Measurements from ENCODE around the gene SYT12.

Gene SYT12

DNA sequence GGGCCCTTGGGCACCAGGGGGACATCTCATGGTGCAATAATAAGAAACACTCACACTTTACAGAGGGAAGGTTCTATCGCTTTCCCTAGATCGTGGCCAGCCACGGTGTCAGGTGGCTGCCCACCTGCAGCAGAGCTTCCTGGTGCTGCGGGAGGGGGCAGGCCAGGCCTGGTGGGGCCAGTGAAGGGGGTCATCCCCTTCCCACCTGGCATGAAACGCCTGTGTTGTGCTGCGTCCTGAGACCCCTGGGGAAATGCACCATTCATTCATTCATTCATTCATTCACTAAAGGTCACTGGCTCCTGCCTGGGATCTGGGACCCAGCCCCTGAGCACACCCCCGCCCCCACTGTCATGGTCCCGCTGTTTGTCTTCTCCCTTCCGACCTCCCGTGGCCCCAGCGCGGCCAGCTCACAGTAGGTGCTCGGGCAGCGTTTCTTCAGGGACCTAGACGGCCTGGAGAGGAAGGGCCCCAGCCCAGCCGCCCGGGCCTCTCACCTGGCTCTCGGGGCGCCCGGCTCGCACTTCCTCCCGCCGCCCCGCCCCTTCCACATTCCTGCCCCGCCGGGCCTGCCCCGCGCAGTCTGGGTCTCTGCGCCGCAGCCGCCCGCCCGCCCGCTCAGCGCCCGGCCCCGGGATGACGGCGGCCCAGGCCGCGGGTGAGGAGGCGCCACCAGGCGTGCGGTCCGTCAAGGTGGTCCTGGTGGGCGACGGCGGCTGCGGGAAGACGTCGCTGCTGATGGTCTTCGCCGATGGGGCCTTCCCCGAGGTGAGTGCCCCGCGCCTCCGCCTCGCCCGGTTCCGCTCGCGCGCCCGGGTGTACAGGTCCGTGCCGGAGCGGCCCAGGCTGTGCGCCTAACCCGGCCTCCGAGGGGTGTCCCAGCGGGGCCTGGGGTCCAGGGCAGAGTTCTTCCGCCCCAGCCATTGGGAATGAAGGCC lies 33.6 kb downstream of the SYT12 start, which contains the start of gene RHOD:
TSS of gene RHOD (plus strand) at position 581 of the 938 bp plus-strand sequence. CDS start at position 637, 56 bp downstream.
- no peak within 1 kb of the TSS for H3K27ac ChIP-seq (ENCODE audit: low read depth, low read length, severe bottlenecking)
- H3K4me1 ChIP-seq (ENCODE audit: control insufficient read depth, insufficient read depth, low read length, poor library complexity, severe bottlenecking): peaks cover 26% of the 10 kb centered on the region
- no peaks in the 10 kb centered on the region for H3K9me3 ChIP-seq (ENCODE audit: control insufficient read depth, low read length)
- WGBS, 2 experiments (ENCODE audit: insufficient coverage in 2 of 2): 10 to 13% methylated on average over 48 to 61 of the region's 72 CpGs
- H3K36me3 ChIP-seq (ENCODE audit: control insufficient read depth, insufficient read depth, low read length): no peaks in the 10 kb centered on the region
- peak within 1 kb of the TSS; percentile 42 for H3K4me3 ChIP-seq (ENCODE audit: extremely low read depth, insufficient read depth, low read length, poor library complexity, severe bottlenecking)

- 77 to 82% methylated on average over 10 of the region's 10 CpGs for WGBS, 2 experiments (ENCODE audit: insufficient coverage in 2 of 2)
- peak overlapping the region; percentile 42 for H3K4me3 ChIP-seq (ENCODE audit: extremely low read depth, insufficient read depth, low read length, poor library complexity, severe bottlenecking)
These were observed 34.3 kb downstream of the SYT12 start for GRCh38 chr11:67057205-67057672.

DNA sequence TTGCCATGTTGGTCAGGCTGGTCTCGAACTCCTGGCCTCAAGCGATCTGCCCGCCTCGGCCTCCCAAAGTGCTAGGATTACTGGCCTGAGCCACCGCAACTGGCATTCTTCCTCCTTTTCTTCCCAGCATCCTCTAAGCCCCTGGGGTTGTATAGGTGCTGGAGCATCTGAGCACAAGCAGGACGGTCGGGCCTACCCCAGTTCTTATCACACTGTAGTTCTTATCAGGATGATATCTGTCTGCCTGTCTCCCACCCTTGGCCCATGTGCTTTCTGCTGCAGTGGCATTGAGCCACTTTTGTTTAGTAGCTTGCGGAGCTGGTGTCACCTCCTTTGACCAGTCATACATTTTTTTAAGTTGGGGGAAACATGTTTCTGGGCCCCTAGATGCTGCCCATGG lies 35.6 kb downstream of the SYT12 start:
- H3K4me3 ChIP-seq (ENCODE audit: extremely low read depth, insufficient read depth, low read length, poor library complexity, severe bottlenecking): no peak overlapping the region
- H3K27ac ChIP-seq (ENCODE audit: low read depth, low read length, severe bottlenecking): no peak overlapping the region
- H3K36me3 ChIP-seq (ENCODE audit: control insufficient read depth, insufficient read depth, low read length): no peaks in the 10 kb centered on the region
- 82 to 86% methylated on average over 3 to 7 of the region's 8 CpGs for WGBS, 2 experiments (ENCODE audit: insufficient coverage in 2 of 2)
- H3K9me3 ChIP-seq (ENCODE audit: control insufficient read depth, low read length): no peaks in the 10 kb centered on the region
- H3K4me1 ChIP-seq (ENCODE audit: control insufficient read depth, insufficient read depth, low read length, poor library complexity, severe bottlenecking): peaks cover 26% of the 10 kb centered on the region

More at GRCh38 chr11:67057205-67057672, 34.3 kb downstream of the SYT12 start:
- Histone ChIP-seq H3K36me3 (ENCODE audit: control insufficient read depth, insufficient read depth, low read length) (no peaks in the 10 kb centered on the region), H3K9me3 (ENCODE audit: control insufficient read depth, low read length) (no peaks in the 10 kb centered on the region), H3K4me1 (ENCODE audit: control insufficient read depth, insufficient read depth, low read length, poor library complexity, severe bottlenecking) (peaks cover 26% of the 10 kb centered on the region), H3K27ac (ENCODE audit: low read depth, low read length, severe bottlenecking) (no peak overlapping the region)

DNA sequence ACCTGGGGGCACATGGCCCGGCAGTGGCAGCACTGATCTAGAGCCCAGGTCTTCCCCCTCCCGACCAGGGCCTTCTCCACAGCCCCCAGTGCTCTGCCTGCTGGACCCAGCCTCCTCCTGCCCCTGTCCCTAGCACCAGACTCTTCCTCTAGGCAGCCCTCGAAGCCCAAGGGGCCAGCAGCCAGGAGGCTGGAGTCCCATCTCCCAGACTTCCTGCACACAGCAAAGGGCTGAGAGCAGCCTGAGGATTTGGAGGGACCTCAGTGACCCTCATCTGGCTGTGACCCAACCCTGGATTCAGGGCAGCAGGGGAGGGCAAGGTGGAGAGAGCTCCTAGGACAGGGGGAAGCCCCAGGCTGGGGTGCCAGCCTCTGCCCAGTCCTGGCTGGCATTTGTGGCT lies 36.7 kb downstream of the SYT12 start:
- Histone ChIP-seq H3K36me3 (ENCODE audit: control insufficient read depth, insufficient read depth, low read length) (no peaks in the 10 kb centered on the region), H3K4me1 (ENCODE audit: control insufficient read depth, insufficient read depth, low read length, poor library complexity, severe bottlenecking) (peaks cover 19% of the 10 kb centered on the region), H3K9me3 (ENCODE audit: control insufficient read depth, low read length) (no peaks in the 10 kb centered on the region), H3K27ac (ENCODE audit: low read depth, low read length, severe bottlenecking) (no peak overlapping the region), H3K4me3 (ENCODE audit: extremely low read depth, insufficient read depth, low read length, poor library complexity, severe bottlenecking) (no peak overlapping the region)
- WGBS, 2 experiments (ENCODE audit: insufficient coverage in 2 of 2): 90% methylated on average over 3 of the region's 3 CpGs; no CpG with 5 or more reads in 1 of the 2 experiments

DNA sequence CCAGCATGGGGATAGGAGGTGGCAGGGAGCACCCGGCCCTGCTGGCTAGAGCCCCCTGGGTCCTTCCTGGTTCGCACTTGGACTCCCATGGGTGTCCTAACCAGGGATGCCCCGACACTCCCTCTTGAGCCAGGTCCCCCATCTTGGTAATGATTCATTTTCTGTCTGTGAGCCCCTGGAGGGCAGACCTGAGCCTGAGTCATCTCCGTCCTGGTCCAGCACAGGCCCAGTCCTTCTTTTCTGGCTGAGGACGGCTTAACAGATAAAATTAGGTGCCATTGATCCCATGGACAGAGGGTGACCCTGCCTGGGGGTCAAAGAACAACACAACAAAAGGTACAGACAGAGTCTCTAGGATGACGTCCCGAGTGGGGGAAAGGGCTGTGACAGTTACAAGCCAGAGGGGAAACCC lies 37.2 kb downstream of the SYT12 start:
- Histone ChIP-seq H3K4me3 (ENCODE audit: extremely low read depth, insufficient read depth, low read length, poor library complexity, severe bottlenecking) (no peak overlapping the region), H3K4me1 (ENCODE audit: control insufficient read depth, insufficient read depth, low read length, poor library complexity, severe bottlenecking) (peaks cover 14% of the 10 kb centered on the region), H3K27ac (ENCODE audit: low read depth, low read length, severe bottlenecking) (no peak overlapping the region), H3K9me3 (ENCODE audit: control insufficient read depth, low read length) (no peaks in the 10 kb centered on the region), H3K36me3 (ENCODE audit: control insufficient read depth, insufficient read depth, low read length) (no peaks in the 10 kb centered on the region)
- WGBS, 2 experiments (ENCODE audit: insufficient coverage in 2 of 2): 87 to 92% methylated on average over 7 of the region's 7 CpGs

DNA sequence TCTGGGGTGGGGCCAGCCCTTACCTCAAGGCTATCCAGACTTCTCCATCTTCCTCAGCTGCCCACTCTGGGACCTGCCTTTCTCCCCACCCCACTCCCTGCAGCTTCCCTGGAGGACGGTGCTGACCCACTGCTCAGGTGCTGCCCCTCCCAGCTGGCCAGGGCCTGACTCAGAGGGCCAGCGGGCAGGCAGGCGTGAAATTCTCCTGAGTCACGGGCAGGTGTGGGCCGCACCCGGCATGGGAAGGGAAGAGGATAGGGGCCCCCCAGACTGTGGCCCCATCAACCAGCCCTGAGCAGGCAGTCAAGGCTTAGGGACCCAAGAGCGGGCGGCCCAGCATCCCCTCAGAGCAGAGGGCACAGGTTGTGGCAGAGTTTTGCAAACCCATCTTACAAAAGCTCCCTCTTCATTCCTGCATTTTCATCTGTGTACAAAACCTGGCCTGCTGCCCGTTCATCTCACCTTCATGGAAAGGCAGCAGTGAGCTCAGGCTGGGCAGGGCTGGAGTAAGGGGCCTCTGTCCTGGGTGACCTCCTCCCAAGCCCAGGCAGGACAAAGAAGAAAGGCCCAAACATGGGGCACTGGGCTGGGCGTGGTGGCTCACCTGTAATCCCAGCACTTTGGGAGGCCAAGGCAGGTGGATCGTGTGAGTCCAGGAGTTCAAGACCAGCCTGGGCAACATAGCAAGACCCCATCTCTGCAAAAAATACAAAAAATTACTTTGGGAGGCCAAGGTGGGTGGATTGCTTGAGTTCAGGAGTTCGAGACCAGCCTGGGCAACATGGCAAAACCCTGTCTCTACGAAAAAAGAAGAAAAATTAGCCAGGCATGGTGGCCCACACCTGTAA lies 39.8 kb downstream of the SYT12 start:
- Histone ChIP-seq H3K36me3 (ENCODE audit: control insufficient read depth, insufficient read depth, low read length) (no peaks in the 10 kb centered on the region), H3K9me3 (ENCODE audit: control insufficient read depth, low read length) (no peaks in the 10 kb centered on the region), H3K4me1 (ENCODE audit: control insufficient read depth, insufficient read depth, low read length, poor library complexity, severe bottlenecking) (peaks cover 3% of the 10 kb centered on the region), H3K4me3 (ENCODE audit: extremely low read depth, insufficient read depth, low read length, poor library complexity, severe bottlenecking) (no peak overlapping the region), H3K27ac (ENCODE audit: low read depth, low read length, severe bottlenecking) (no peak overlapping the region)
- 94 to 95% methylated on average over 7 to 10 of the region's 13 CpGs for WGBS, 2 experiments (ENCODE audit: insufficient coverage in 2 of 2)

DNA sequence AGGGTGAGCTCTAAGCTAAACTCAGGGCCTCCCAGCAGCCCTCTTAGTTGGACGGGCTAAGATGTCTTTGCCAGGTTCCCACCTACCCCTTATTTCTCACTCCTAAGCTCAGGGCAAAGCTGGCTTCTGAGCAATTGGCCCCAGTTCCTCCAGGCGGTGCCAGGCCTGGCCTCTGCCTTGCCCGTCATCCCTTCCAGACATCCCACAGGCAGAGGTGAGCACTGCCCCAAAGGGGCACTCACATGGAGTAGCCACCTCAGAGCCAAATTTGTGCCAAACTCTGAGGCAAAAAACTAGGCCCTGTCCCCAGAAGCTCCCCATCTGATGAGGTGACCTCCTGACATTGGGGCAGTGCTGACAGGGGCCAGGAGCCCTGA lies 43.4 kb downstream of the SYT12 start:
- no peak overlapping the region for H3K27ac ChIP-seq (ENCODE audit: low read depth, low read length, severe bottlenecking)
- no peaks in the 10 kb centered on the region for H3K4me1 ChIP-seq (ENCODE audit: control insufficient read depth, insufficient read depth, low read length, poor library complexity, severe bottlenecking)
- H3K4me3 ChIP-seq (ENCODE audit: extremely low read depth, insufficient read depth, low read length, poor library complexity, severe bottlenecking): no peak overlapping the region
- H3K36me3 ChIP-seq (ENCODE audit: control insufficient read depth, insufficient read depth, low read length): no peaks in the 10 kb centered on the region
- 83 to 93% methylated on average over 3 of the region's 3 CpGs for WGBS, 2 experiments (ENCODE audit: insufficient coverage in 2 of 2)
- no peaks in the 10 kb centered on the region for H3K9me3 ChIP-seq (ENCODE audit: control insufficient read depth, low read length)

GRCh38 chr11:67071420-67072284 lies 48.7 kb downstream of the SYT12 start:
- Histone ChIP-seq H3K4me3 (ENCODE audit: extremely low read depth, insufficient read depth, low read length, poor library complexity, severe bottlenecking) (no peak overlapping the region), H3K9me3 (ENCODE audit: control insufficient read depth, low read length) (no peaks in the 10 kb centered on the region), H3K27ac (ENCODE audit: low read depth, low read length, severe bottlenecking) (no peak overlapping the region), H3K36me3 (ENCODE audit: control insufficient read depth, insufficient read depth, low read length) (no peaks in the 10 kb centered on the region), H3K4me1 (ENCODE audit: control insufficient read depth, insufficient read depth, low read length, poor library complexity, severe bottlenecking) (no peaks in the 10 kb centered on the region)
- 74 to 79% methylated on average over 53 of the region's 53 CpGs for WGBS, 2 experiments (ENCODE audit: insufficient coverage in 2 of 2)

DNA sequence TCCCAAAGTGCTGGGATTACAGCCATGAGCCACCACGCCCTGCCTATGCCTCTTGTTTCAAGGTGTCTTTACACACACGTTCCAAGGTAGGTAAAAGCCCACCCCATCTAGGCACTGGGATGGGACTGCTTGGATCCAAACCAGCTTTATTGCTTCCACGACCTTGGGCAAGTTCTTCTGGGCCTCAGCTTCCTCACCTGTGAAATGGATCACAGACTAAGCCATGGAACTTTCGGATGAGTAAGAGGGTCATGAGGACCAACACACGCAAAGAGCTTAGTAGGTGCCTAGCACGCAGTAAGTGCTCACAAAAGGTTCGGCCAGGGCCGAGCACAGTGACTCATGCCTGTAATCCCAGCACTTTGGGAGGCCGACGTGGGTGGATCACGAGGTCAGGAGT lies 49.4 kb downstream of the SYT12 start:
- Histone ChIP-seq H3K4me3 (ENCODE audit: extremely low read depth, insufficient read depth, low read length, poor library complexity, severe bottlenecking) (no peak overlapping the region), H3K27ac (ENCODE audit: low read depth, low read length, severe bottlenecking) (no peak overlapping the region), H3K36me3 (ENCODE audit: control insufficient read depth, insufficient read depth, low read length) (no peaks in the 10 kb centered on the region), H3K4me1 (ENCODE audit: control insufficient read depth, insufficient read depth, low read length, poor library complexity, severe bottlenecking) (no peaks in the 10 kb centered on the region), H3K9me3 (ENCODE audit: control insufficient read depth, low read length) (no peaks in the 10 kb centered on the region)
- 93 to 96% methylated on average over 10 of the region's 11 CpGs for WGBS, 2 experiments (ENCODE audit: insufficient coverage in 2 of 2)

DNA sequence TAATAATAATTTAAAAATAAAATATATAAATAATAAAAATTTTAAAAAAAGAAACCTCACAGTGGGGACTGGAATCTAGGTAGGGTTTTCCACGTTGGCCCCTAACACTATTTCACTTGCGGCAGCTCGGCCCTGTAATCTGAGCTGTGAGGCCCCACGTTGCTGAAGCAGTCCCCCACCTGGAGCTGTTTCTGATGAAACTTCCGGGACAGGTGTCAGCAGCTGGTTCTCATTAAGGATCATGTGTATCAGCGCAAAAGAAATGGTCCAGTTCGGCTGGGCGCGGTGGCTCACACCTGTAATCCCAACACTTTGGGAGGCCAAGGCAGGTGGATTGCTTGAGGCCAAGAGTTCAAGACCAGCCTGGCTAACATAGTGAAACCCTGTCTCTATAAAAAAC lies 51.0 kb downstream of the SYT12 start:
- whole genome bisulfite sequencing, 2 experiments (ENCODE audit: insufficient coverage in 2 of 2): 92 to 93% methylated on average over 8 to 9 of the region's 9 CpGs
- Histone ChIP-seq H3K36me3 (ENCODE audit: control insufficient read depth, insufficient read depth, low read length) (no peaks in the 10 kb centered on the region), H3K4me1 (ENCODE audit: control insufficient read depth, insufficient read depth, low read length, poor library complexity, severe bottlenecking) (no peaks in the 10 kb centered on the region), H3K4me3 (ENCODE audit: extremely low read depth, insufficient read depth, low read length, poor library complexity, severe bottlenecking) (no peak overlapping the region), H3K27ac (ENCODE audit: low read depth, low read length, severe bottlenecking) (no peak overlapping the region), H3K9me3 (ENCODE audit: control insufficient read depth, low read length) (no peaks in the 10 kb centered on the region)
